ENCODE measurements around the gene MYO3B.

Gene MYO3B

GRCh38 chr2:170336916-170337315 is 159.0 kb downstream of the MYO3B start:
- no peak overlapping the region for H3K4me3 ChIP-seq (ENCODE audit: low read length)
- no peak for TF ChIP-seq CTCF (conservative IDR thresholded peaks at IDR 0.05; ENCODE audit: low read depth, low read length)
- DNase-seq (ENCODE audit: low read depth) = no peak

- no peak overlapping the region for H3K4me3 ChIP-seq (ENCODE audit: low read length)
- no peak for DNase-seq (ENCODE audit: low read depth)
- no peak for TF ChIP-seq CTCF (conservative IDR thresholded peaks at IDR 0.05; ENCODE audit: low read depth, low read length)
Observed at GRCh38 chr2:170339322-170339721, 161.4 kb downstream of the MYO3B start.

- no peak overlapping the region for H3K4me3 ChIP-seq (ENCODE audit: low read length)
- TF ChIP-seq CTCF (conservative IDR thresholded peaks at IDR 0.05; ENCODE audit: low read depth, low read length) = no peak
Observed at GRCh38 chr2:170339750-170340692, 162.1 kb downstream of the MYO3B start.

GRCh38 chr2:170340693-170341068 is 162.7 kb downstream of the MYO3B start:
- no peak overlapping the region for H3K4me3 ChIP-seq (ENCODE audit: low read length)
- DNase-seq (ENCODE audit: low read depth) = no peak
- no peak for TF ChIP-seq CTCF (conservative IDR thresholded peaks at IDR 0.05; ENCODE audit: low read depth, low read length)

More at GRCh38 chr2:170339750-170340692, 162.1 kb downstream of the MYO3B start:
- no peak for DNase-seq (ENCODE audit: low read depth)

- no peak for TF ChIP-seq CTCF (conservative IDR thresholded peaks at IDR 0.05; ENCODE audit: low read depth, low read length)
- no peak overlapping the region for H3K4me3 ChIP-seq (ENCODE audit: low read length)
- DNase-seq (ENCODE audit: low read depth) = no peak
Observed at GRCh38 chr2:170341684-170342623, 164.0 kb downstream of the MYO3B start.

- DNase-seq (ENCODE audit: low read depth) = no peak
- no peak overlapping the region for H3K4me3 ChIP-seq (ENCODE audit: low read length)
- no peak for TF ChIP-seq CTCF (conservative IDR thresholded peaks at IDR 0.05; ENCODE audit: low read depth, low read length)
Observed at GRCh38 chr2:170344663-170345346, 166.9 kb downstream of the MYO3B start.

Data from retinal pigment epithelial cell (primary cell).